HG02610 (cell line): ENCODE results near the gene ZER1.
"Not testable (repeated sequence)": the region's sequence is repeated elsewhere in the genome, so short reads cannot be mapped to it uniquely, and the experiment has no call there.

Experiments used
- ATAC-seq: cut with Tn5 transposase; IDR thresholded peaks from one replicate; pipeline ENCODE4 v1.9.1; 2021; ENCODE audit warnings: mild to moderate bottlenecking, moderate library complexity; ENCODE audit not compliant: unreplicated experiment

Gene ZER1

DNA sequence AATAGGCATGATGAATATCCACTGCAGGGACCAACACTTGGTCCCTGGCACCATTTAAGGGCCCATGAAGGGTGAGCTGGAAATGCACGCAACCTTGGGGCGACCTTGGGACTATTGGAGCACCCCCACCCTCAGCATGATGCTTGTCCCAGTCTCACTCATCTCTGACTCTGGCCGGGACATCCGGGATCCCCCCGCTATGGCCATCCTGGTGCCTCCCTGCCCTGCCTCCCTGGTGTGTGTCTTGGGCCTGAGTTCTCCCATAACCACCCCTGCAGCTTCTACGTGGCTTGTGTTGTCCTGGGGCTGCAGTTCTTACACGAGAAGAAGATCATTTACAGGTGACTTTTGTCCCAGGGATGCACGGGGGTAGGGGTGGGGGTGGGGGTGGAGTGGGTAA lies 53.7 kb downstream of the ZER1 start:
- ATAC-seq, result no peak

DNA sequence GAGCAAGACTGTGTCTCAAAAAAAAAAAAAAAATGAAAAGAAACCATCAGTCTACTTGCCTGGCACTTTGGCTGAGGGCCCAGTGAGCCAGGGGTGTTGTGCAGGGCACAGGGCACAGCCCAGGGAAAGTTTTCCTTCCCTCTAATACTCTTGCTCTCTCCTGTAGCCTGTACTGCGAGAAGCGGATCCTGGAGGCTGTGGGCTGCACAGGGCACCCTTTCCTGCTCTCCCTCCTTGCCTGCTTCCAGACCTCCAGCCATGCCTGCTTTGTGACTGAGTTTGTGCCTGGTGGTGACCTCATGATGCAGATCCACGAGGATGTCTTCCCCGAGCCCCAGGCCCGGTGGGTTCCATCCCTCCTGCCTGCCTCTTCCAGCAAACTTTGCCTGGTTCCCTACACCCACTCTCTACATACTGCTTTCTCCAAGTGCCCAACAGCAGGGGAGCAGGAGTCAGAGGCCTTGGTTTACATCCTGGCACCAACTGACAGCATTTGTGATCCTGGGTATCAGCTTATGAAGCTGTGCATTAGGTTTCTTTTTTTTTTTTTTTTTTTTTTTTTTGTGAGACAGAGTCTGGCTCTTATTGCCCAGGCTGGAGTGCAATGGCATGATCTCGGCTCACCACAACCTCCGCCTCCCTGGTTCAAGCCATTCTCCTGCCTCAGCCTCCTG lies 55.0 kb downstream of the ZER1 start:
- no peak for ATAC-seq

- ATAC-seq, result no peak
These were observed 56.3 kb downstream of the ZER1 start for GRCh38 chr9:128715436-128715750.

GRCh38 chr9:128714586-128715435 lies 56.9 kb downstream of the ZER1 start:
- ATAC-seq, result no peak

- no peak for ATAC-seq
These were observed 57.7 kb downstream of the ZER1 start for GRCh38 chr9:128713941-128714573.

DNA sequence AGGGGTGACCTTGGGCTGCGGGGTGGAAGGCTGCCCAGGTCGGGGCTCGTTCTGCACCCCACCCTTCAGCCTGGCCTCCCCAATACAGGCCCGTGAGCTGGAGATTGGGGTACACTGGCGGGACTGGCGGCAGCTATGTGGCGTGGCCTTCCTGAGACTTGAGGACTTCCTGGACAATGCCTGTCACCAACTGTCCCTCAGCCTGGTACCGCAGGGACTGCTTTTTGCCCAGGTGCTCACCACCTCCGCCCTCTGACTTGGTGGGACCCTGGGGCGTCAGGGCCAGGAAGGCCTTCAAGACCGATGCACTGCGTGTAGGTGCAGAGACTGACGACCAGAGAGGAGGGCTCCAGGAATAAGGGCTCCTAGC lies 58.3 kb downstream of the ZER1 start:
- no peak for ATAC-seq

GRCh38 chr9:128712451-128713410 lies 59.0 kb downstream of the ZER1 start:
- ATAC-seq, result no peak

GRCh38 chr9:128707446-128707845 lies 64.3 kb downstream of the ZER1 start:
- no peak for ATAC-seq

DNA sequence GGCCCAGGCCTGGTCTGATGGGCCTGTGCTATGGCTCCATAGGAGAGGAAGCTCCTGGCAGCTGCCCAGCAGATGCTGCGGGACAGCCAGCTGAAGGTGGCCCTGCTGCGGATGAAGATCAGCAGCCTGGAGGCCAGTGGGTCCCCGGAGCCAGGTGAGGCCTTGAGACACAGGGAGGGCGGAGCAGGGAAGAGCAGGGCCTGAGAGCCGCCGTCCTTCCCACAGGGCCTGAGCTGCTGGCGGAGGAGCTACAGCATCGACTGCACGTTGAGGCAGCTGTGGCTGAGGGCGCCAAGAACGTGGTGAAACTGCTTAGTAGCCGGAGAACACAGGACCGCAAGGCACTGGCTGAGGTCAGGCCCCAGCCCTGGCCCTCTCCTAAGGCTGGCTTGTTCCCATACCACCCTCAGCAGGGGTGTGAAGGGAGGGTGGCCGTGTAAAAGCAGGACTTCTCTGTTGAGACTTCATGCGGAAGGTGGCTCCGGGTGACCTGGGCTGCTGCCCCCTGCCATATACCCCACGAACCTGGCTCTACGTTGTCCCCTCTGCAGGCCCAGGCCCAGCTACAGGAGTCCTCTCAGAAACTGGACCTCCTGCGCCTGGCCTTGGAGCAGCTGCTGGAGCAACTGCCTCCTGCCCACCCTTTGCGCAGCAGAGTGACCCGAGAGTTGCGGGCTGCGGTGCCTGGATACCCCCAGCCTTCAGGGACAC lies 64.9 kb downstream of the ZER1 start:
- no peak for ATAC-seq

DNA sequence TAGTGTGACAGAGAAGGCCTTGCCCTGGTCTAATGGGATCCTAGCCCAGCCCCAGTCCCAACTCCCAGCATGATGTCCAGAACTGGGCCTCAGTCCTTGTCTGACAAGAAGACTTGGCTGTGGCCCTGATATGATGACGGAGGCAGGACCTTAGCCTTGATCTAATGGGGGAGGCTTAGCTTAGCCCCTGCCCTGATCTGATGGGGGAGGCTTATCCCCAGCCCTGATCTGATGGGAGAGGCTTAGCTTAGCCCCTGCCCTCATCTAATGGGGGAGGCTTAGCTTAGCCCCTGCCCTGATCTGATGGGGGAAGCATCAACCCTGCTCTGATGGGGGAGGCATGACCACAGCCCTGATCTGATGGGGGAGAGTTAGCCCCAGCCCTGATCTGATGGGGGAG lies 65.7 kb downstream of the ZER1 start:
- no peak for ATAC-seq

GRCh38 chr9:128705051-128705965 lies 66.4 kb downstream of the ZER1 start:
- no peak for ATAC-seq

DNA sequence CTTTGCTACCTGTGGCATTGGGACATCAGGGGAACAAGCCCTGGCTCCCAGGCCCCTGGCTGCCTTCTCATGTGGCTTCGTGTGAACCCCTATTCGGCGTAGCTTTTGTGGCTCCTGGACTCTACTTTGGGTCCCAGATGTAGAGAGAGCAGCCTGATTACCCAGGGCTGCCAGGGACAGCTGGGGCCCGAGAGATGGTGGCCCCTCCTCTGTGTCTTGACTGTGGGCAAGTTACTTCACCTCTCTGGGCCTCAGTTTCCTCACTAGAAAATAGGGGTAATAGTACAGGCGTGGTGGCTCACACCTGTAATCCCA lies 67.4 kb downstream of the ZER1 start:
- ATAC-seq, result no peak

- no peak for ATAC-seq
These were observed 67.9 kb downstream of the ZER1 start for GRCh38 chr9:128703616-128704355.

DNA sequence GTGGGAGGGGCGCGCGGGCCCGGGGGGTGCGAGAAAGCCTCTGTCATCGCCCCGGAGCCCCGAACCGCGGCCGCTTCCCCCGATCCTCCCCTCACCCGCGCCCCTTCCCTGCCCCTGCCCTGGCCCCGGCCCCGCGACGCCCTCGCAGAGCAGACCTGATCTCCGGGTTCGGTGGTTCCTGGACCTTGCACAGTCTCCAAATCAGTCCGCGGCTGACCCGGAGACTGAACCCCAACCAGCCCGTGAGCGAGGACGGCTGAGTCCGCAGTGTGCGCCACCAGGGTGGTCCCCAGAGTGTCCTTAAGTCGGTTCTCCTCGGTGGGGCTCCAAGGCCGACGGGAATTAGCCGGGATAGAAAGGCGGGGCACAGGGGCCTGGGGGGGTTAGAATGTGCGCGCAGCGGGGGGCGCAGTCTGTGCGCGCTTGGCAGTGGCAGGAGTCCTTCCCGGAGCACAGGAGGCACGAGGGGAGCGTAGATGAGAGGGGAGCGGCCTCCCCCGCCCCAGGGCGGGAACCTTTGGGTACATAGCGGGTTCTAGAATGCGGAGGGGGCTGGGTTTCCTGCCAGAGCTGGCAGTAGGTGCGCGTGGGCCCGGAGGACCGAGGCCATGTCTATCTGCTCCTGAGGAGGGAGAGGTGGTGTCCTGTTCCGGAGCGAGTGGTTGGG lies 68.6 kb downstream of the ZER1 start:
- ATAC-seq, result no peak

- ATAC-seq, result peak; percentile 68
These were observed 69.2 kb downstream of the ZER1 start, which contains the start of gene PKN3 for GRCh38 chr9:128702445-128702948. Gene PKN3 (plus strand): TSS chr9:128702503. CDS start chr9:128702916, 413 bp downstream.

DNA sequence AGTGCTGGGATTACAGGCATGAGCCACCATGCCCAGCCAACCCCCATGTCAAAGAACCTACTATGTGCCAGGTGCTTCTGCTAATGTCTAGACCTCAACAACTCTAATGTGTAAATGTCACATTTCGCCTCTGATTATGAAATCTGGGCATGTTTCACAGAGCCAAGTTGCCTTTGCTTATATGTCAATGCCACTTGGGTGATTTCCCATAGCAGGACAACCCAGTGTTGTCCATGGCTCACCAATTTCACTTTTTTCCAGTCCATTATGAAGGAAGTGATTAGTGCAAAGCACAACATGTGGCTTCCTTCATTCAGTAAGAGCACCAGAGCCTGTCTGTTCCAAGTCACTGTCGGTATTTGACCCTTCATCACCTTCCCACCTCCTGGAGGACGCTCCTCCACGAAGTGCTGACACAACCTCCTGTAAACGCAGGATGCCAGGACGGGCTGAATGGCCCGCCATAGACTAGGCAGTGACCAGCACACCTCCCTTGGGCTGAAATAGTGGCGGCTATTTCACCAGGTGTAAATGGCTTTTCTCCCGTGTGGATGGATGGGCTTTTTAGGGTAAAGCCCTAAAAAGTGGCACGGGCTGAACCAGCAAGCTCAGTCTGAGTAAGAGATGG lies 70.4 kb downstream of the ZER1 start:
- ATAC-seq, result no peak

DNA sequence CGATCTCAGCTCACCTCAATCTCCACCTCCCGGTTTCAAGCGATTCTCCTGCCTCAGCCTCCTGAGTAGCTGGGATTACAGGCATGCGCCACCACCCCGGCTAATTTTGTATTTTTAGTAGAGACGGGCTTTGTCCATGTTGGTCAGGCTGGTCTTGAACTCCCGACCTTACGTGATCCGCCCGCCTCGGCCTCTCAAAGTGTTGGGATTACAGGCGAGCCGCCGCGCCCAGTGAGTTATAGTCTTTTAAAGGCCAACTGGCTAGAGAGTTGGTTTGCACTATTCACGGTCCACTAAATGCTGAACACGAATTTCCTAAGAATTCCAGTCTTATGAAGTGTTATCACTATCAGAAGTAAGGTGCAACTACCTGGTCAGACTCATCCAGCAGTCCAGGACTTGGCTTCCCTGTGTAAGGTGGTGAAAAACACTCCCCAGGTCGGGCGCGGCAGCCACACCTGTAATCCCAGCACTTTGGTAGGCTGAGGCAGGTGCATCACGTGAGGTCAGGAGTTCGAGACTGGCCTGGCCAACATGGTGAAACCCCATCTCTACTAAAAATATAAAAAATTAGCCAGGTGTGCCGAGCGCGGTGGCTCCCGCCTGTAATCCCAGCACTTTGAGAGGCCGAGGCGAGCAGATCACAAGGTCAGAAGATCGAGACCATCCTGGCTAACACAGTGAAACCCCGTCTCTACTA lies 72.5 kb downstream of the ZER1 start:
- ATAC-seq, result not testable (repeated sequence)
